Fibroblast of lung (primary cell): ENCODE results near the gene AMMECR1.

Source experiments
- EZH2 ChIP-seq: IDR thresholded peaks from 2 replicates; pipeline ENCODE4 v1.5.1; 2012; ENCODE audit warnings: low read length, control low read depth, mild to moderate bottlenecking; ENCODE audit errors: missing control alignments
- TF ChIP-seq, protein P1 (sequence below), 2 donors: IDR thresholded peaks in 1 of 2; conservative IDR thresholded peaks in 1 of 2; 1 replicate in 1 of 2; 2 replicates in 1 of 2; pipeline ENCODE4 v1.5.1; 2011 to 2012; ENCODE audit warnings: low read length in 2 of 2, control low read depth in 1 of 2, inconsistent platforms in 1 of 2, low read depth in 1 of 2, mild to moderate bottlenecking in 1 of 2

- TF ChIP-seq, protein P1, sequence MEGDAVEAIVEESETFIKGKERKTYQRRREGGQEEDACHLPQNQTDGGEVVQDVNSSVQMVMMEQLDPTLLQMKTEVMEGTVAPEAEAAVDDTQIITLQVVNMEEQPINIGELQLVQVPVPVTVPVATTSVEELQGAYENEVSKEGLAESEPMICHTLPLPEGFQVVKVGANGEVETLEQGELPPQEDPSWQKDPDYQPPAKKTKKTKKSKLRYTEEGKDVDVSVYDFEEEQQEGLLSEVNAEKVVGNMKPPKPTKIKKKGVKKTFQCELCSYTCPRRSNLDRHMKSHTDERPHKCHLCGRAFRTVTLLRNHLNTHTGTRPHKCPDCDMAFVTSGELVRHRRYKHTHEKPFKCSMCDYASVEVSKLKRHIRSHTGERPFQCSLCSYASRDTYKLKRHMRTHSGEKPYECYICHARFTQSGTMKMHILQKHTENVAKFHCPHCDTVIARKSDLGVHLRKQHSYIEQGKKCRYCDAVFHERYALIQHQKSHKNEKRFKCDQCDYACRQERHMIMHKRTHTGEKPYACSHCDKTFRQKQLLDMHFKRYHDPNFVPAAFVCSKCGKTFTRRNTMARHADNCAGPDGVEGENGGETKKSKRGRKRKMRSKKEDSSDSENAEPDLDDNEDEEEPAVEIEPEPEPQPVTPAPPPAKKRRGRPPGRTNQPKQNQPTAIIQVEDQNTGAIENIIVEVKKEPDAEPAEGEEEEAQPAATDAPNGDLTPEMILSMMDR (conservative IDR thresholded peaks at IDR 0.05 in 1 of 2, IDR thresholded peaks at IDR 0.05 in 1 of 2; ENCODE audit: low read depth in 1 of 2, low read length in 2 of 2) = no peak
- no peak for TF ChIP-seq EZH2
Observed at GRCh38 chrX:110245011-110245410, 72.9 kb downstream of the AMMECR1 start.
